HepG2 (cell line): ENCODE measurements around the gene TRPC4AP. TPM values are rescaled to one million over a fixed set of nuclear protein-coding genes. Genes with fewer than 3 reads are reported as not detected.

ENCODE experiments used
- ATAC-seq: fragments of 200-7000 bp; cut with Tn5 transposase; 3 replicates; pipeline ENCODE4 v1.9.1; 2020; ENCODE audit warnings: mild to moderate bottlenecking, moderate library complexity
- BruUV-seq: library from RNA; stranded (reverse); fragments of 400-500 nt; replicated peaks from 2 replicates; lab custom pipeline; 2021; lab: Mats Ljungman, UMichigan
- CTCF ChIA-PET: fragments of 300-600 bp; formaldehyde crosslinking; extraction: SDS; loops from one replicate; lab custom pipeline; 2021; ENCODE audit warnings: low total read pairs, inconsistent platforms, low intra/inter-chr PET ratio; lab: Yijun Ruan, JAX
- POLR2A ChIA-PET: fragments of 350-600 bp; sonication (Branson Sonifier 250); formaldehyde crosslinking; loops from one replicate; lab custom pipeline; 2020; ENCODE audit warnings: antibody characterized with exemption, inconsistent platforms; lab: Yijun Ruan, JAX
- DNase-seq: peaks from one replicate; pipeline ENCODE4 v3.0.0-alpha.2; 2015; ENCODE audit warnings: low spot score
- FAIRE-seq: peaks from 3 replicates; lab custom pipeline; 2011; peaks lifted over from hg19 to GRCh38; lab: Jason Lieb, UNC
- H2AFZ ChIP-seq: one replicate; pipeline ENCODE4 v1.6.1; 2011; ENCODE audit warnings: low read length, inconsistent platforms
- H3K27ac ChIP-seq: fragments of 300-600 bp; 3 replicates; pipeline ENCODE4 v1.8.0; 2011; ENCODE audit warnings: mixed run types, mild to moderate bottlenecking, mixed read lengths, low read length, inconsistent platforms; ENCODE audit not compliant: insufficient read depth; ENCODE audit errors: extremely low read length
- H3K27me3 ChIP-seq, 2 experiments: fragments of 200-600 bp in 1 of 2; 2 replicates in 1 of 2; 3 replicates in 1 of 2; pipeline versions ENCODE4 v1.6.0 to v1.8.0; 2011; ENCODE audit warnings: low read length in 2 of 2, mild to moderate bottlenecking in 2 of 2, moderate library complexity in 2 of 2, inconsistent platforms in 1 of 2; ENCODE audit not compliant: insufficient read depth in 2 of 2, control insufficient read depth in 1 of 2
- H3K36me3 ChIP-seq, 2 experiments: fragments of 200-600 bp in 1 of 2; replicated peaks in 1 of 2; 2 replicates in 1 of 2; 3 replicates in 1 of 2; pipeline versions ENCODE4 v1.5.1 to v1.8.0; 2011; ENCODE audit warnings: low read length in 2 of 2, inconsistent platforms in 1 of 2; ENCODE audit not compliant: insufficient read depth in 2 of 2, control insufficient read depth in 1 of 2
- H3K4me1 ChIP-seq: 2 replicates; pipeline ENCODE4 v1.5.1; 2012; ENCODE audit warnings: low read length, inconsistent platforms; ENCODE audit not compliant: insufficient read depth
- H3K4me2 ChIP-seq: 2 replicates; pipeline ENCODE4 v1.6.0; 2011; ENCODE audit warnings: low read depth, low read length, inconsistent platforms
- H3K4me3 ChIP-seq, 3 experiments: fragments of 200-600 bp in 1 of 3; sonication (generic), shearing (Covaris generic) in 1 of 3; replicated peaks in 1 of 3; 2 replicates each; pipeline ENCODE4 v1.5.1; 2011 to 2016; ENCODE audit warnings: low read length in 3 of 3, inconsistent platforms in 2 of 3, low read depth in 2 of 3, mild to moderate bottlenecking in 2 of 3, control low read depth in 1 of 3, mixed read lengths in 1 of 3; ENCODE audit not compliant: insufficient read depth in 1 of 3
- H3K79me2 ChIP-seq: one replicate; pipeline ENCODE4 v1.6.1; 2011; ENCODE audit warnings: low read length, inconsistent platforms; ENCODE audit not compliant: insufficient read depth
- H3K9ac ChIP-seq: 2 replicates; pipeline ENCODE4 v1.6.0; 2011; ENCODE audit warnings: mild to moderate bottlenecking, low read depth, low read length, inconsistent platforms; ENCODE audit not compliant: insufficient read depth
- H3K9me3 ChIP-seq: 2 replicates; pipeline ENCODE4 v1.5.1; 2012; ENCODE audit warnings: mild to moderate bottlenecking, low read length
- H4K20me1 ChIP-seq: 2 replicates; pipeline ENCODE4 v1.6.0; 2011; ENCODE audit warnings: inconsistent platforms, mild to moderate bottlenecking, low read length, moderate library complexity; ENCODE audit not compliant: insufficient read depth
- AGO2 ChIP-seq: fragments of 200-400 bp; formaldehyde crosslinking; optimal IDR thresholded peaks from 2 replicates; pipeline ENCODE3; 2017; ENCODE audit warnings: mild to moderate bottlenecking, low read depth, low read length, moderate library complexity
- HES4 ChIP-seq: sonication (generic); formaldehyde crosslinking; IDR thresholded peaks from 2 replicates; pipeline ENCODE4 v1.9.0; 2021; ENCODE audit warnings: mild to moderate bottlenecking, missing genetic modification reagents, borderline replicate concordance
- HNRNPLL ChIP-seq: fragments of 200-400 bp; formaldehyde crosslinking; IDR thresholded peaks from 2 replicates; pipeline ENCODE4 v1.6.1; 2017; ENCODE audit warnings: mild to moderate bottlenecking, low read depth, low read length; ENCODE audit not compliant: poor library complexity, severe bottlenecking
- NFKB2 ChIP-seq: sonication (generic); formaldehyde crosslinking; IDR thresholded peaks from 2 replicates; pipeline ENCODE4 v1.4.0; 2020; ENCODE audit warnings: missing genetic modification reagents, borderline replicate concordance
- POLR2G ChIP-seq: fragments of 200-400 bp; formaldehyde crosslinking; IDR thresholded peaks from 2 replicates; pipeline ENCODE4 v1.6.1; 2018; ENCODE audit warnings: mild to moderate bottlenecking, low read depth, low read length, moderate library complexity
- ZNF280B ChIP-seq: sonication (generic); formaldehyde crosslinking; IDR thresholded peaks from 2 replicates; pipeline ENCODE4 v1.5.0; 2020; ENCODE audit warnings: missing genetic modification reagents, mild to moderate bottlenecking, borderline replicate concordance
- ZNF619 ChIP-seq: sonication (generic); formaldehyde crosslinking; IDR thresholded peaks from 2 replicates; pipeline ENCODE4 v1.4.0; 2020; ENCODE audit warnings: mild to moderate bottlenecking, missing genetic modification reagents
- WGBS: methylation state at CpG from one replicate; pipeline ENCODE4 v1.1.6; 2017; ENCODE audit warnings: low lambda C conversion rate; 5-methylcytosine and 5-hydroxymethylcytosine counted together
- in situ Hi-C: cut with HindIII; loops from 2 replicates; pipeline ENCODE4 v1.10.0; 2017; ENCODE audit warnings: low pct_unique_long_range_greater_than_20kb; ENCODE audit not compliant: extremely low pct_ligation_motif_present
- intact Hi-C: fragments of 100-400 bp; cut with micrococcal nuclease; formaldehyde crosslinking; loops from one replicate; pipeline ENCODE4 v1.10.0; 2022; ENCODE audit not compliant: unreplicated experiment
- polyA plus RNA-seq, 8 experiments: library from polyadenylated mRNA; depleted of rRNA in 3 of 8; stranded (reverse) in 7 of 8; unstranded in 1 of 8; fragments of >200 nt; fragmentation: Illumina TruSeq in 4 of 8; extraction: Trizol in 4 of 8; gene quantifications; 2 replicates each; pipeline versions ENCODE4 v1.2.1 to v1.2.3, GENCODE V29; 2011 to 2016; ENCODE audit warnings: low read depth in 4 of 8, missing spikeins in 1 of 8, mixed read lengths in 1 of 8; ENCODE audit not compliant: insufficient read depth in 1 of 8
- total RNA-seq, 5 experiments: library from RNA; depleted of rRNA; stranded (reverse); fragments of >200 nt; fragmentation: Illumina TruSeq; extraction: Trizol; gene quantifications; 2 replicates each; pipeline ENCODE4 v1.2.3, GENCODE V29; 2016; ENCODE audit warnings: low read depth in 1 of 5
- TF ChIP-seq, protein P1 (sequence below): sonication (generic); formaldehyde crosslinking; conservative IDR thresholded peaks from 2 replicates; pipeline ENCODE4 v1.4.0; 2020; ENCODE audit warnings: mild to moderate bottlenecking, missing genetic modification reagents, moderate library complexity

TRPC4AP gene
- total and polyA plus RNA-seq, 2 of the 13 experiments (the other 11 are each of a cell fraction or from before 2014, with no cell fraction given), result 136 to 137 TPM

- Histone ChIP-seq H3K4me2 (no peak overlapping the region), H3K9ac (no peak overlapping the region), H3K4me3 (no peak overlapping the region), H3K36me3 (peaks cover 24 to 35% of the 10 kb centered on the region in 2 experiments), H2AFZ (no peak overlapping the region), H3K4me1 (peaks cover 17% of the 10 kb centered on the region), H3K9me3 (no peaks in the 10 kb centered on the region), H3K27ac (no peak overlapping the region)
- no TSS peak for BruUV-seq
- WGBS, result 97% methylated on average over 26 of the region's 26 CpGs
- TF ChIP-seq AGO2 (peak; percentile 80), HNRNPLL (peak; percentile 25), ZNF619 (CRISPR knock-in tag) (0 out of 2 replicates have a peak, but pooled peaks have one; percentile 2), NFKB2 (CRISPR knock-in tag) (peak; percentile 51; the same call in 1 of the 2 replicates), ZNF280B (CRISPR knock-in tag) (0 out of 2 replicates have a peak, but pooled peaks have one; percentile 24), HES4 (CRISPR knock-in tag) (no peak), POLR2G (0 out of 2 replicates have a peak, but pooled peaks have one; percentile 0)
- TF ChIP-seq, protein P1, sequence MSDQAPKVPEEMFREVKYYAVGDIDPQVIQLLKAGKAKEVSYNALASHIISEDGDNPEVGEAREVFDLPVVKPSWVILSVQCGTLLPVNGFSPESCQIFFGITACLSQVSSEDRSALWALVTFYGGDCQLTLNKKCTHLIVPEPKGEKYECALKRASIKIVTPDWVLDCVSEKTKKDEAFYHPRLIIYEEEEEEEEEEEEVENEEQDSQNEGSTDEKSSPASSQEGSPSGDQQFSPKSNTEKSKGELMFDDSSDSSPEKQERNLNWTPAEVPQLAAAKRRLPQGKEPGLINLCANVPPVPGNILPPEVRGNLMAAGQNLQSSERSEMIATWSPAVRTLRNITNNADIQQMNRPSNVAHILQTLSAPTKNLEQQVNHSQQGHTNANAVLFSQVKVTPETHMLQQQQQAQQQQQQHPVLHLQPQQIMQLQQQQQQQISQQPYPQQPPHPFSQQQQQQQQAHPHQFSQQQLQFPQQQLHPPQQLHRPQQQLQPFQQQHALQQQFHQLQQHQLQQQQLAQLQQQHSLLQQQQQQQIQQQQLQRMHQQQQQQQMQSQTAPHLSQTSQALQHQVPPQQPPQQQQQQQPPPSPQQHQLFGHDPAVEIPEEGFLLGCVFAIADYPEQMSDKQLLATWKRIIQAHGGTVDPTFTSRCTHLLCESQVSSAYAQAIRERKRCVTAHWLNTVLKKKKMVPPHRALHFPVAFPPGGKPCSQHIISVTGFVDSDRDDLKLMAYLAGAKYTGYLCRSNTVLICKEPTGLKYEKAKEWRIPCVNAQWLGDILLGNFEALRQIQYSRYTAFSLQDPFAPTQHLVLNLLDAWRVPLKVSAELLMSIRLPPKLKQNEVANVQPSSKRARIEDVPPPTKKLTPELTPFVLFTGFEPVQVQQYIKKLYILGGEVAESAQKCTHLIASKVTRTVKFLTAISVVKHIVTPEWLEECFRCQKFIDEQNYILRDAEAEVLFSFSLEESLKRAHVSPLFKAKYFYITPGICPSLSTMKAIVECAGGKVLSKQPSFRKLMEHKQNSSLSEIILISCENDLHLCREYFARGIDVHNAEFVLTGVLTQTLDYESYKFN (CRISPR knock-in tag), result no peak
- TF ChIP-seq, all 625 proteins: peak for 6
- H3K27me3 ChIP-seq, result no peaks in the 10 kb centered on the region
- FAIRE-seq, result no peak
- in situ Hi-C loops (no loop called here), intact Hi-C loops (no loop called here)
- H4K20me1 ChIP-seq, result no peaks in the 10 kb centered on the region; the same call in 1 of the 2 replicates
- no peaks in the 10 kb centered on the region for H3K79me2 ChIP-seq
- ChIA-PET POLR2A (no interaction called here), CTCF (no interaction called here)
- DNase-seq, result no peak
- ATAC-seq, result no peak
Measured at GRCh38 chr20:34996243-34997028, 96.2 kb downstream of the TRPC4AP start.
